Ovary (tissue), 9 donors: ENCODE measurements around the gene NPTN. TPM values are rescaled to one million over a fixed set of nuclear protein-coding genes. Genes with fewer than 3 reads are reported as not detected.
"Not testable (repeated sequence)": the region's sequence is repeated elsewhere in the genome, so short reads cannot be mapped to it uniquely, and the experiment has no call there.

Experiments used
- DNase-seq, 5 donors: peaks; one replicate each; pipeline ENCODE4 v3.0.0-alpha.2; 2019 to 2020
- H3K27ac ChIP-seq, 2 donors: fragments of 200-600 bp; one replicate each; pipeline versions ENCODE4 v1.5.1 to v1.8.0; 2019 to 2022
- H3K27me3 ChIP-seq: fragments of 200-600 bp; one replicate; pipeline ENCODE4 v1.8.0; 2022
- H3K36me3 ChIP-seq: fragments of 200-600 bp; sonication (generic); one replicate; pipeline ENCODE4 v1.5.1; 2019
- H3K4me1 ChIP-seq: one replicate; pipeline ENCODE4 v1.8.1; 2013; ENCODE audit warnings: mild to moderate bottlenecking, moderate library complexity; ENCODE audit not compliant: insufficient read depth
- H3K4me3 ChIP-seq: fragments of 200-600 bp; sonication (generic); one replicate; pipeline ENCODE4 v1.5.1; 2017
- H3K9me3 ChIP-seq, 2 donors: fragments of 200-600 bp in 1 of 2; sonication (generic) in 1 of 2; one replicate each; pipeline versions ENCODE4 v1.5.1 to v1.8.1; 2013 to 2019; ENCODE audit warnings: mild to moderate bottlenecking in 1 of 2, moderate library complexity in 1 of 2
- CTCF ChIP-seq, 3 donors: fragments of 450-650 bp in 2 of 3; fragments of 200-600 bp in 1 of 3; IDR thresholded peaks; one replicate each; pipeline versions ENCODE4 v1.5.1 to v1.8.0; 2016 to 2022; ENCODE audit warnings: antibody characterized with exemption in 3 of 3, mild to moderate bottlenecking in 1 of 3
- EP300 ChIP-seq: sonication (generic); formaldehyde crosslinking; IDR thresholded peaks from one replicate; pipeline ENCODE4 v1.6.1; 2017; ENCODE audit warnings: antibody characterized with exemption
- POLR2A ChIP-seq: fragments of 450-650 bp; IDR thresholded peaks from one replicate; pipeline ENCODE4 v1.6.1; 2017; ENCODE audit warnings: antibody characterized with exemption, mild to moderate bottlenecking, moderate library complexity
- WGBS, 3 donors: extraction: QIAGEN DNeasy Blood & Tissue Kit in 1 of 3; methylation state at CpG; one replicate each; pipeline versions ENCODE4 v1.1.5 to v1.1.7; 2013 to 2017; 5-methylcytosine and 5-hydroxymethylcytosine counted together
- intact Hi-C, 4 donors: fragments of 100-400 bp; cut with DNase I; formaldehyde crosslinking; loops; one replicate each; pipeline versions ENCODE4 v1.11.0 to v1.15.1; 2022 to 2023
- polyA plus RNA-seq, 2 donors: library from polyadenylated mRNA; stranded (reverse); fragments of 200-250 nt in 1 of 2; fragments of 350-450 nt in 1 of 2; fragmentation: Illumina TruSeq in 1 of 2; extraction: RNeasy Lipid Tissue Mini Kit (QIAGEN cat#74804) in 1 of 2; gene quantifications; one replicate each; pipeline ENCODE4 v1.2.3, GENCODE V29; 2013 to 2014
- total RNA-seq, 7 donors: library from RNA; depleted of rRNA in 2 of 7; stranded (reverse); fragments of >200 nt in 2 of 7; fragmentation: NEBNext Ultra II Directional in 3 of 7; extraction: Animal tissue kit (Norgen Biotek cat#: 25700) in 3 of 7; gene quantifications; one replicate each; pipeline versions ENCODE4 v1.1.0 to v1.2.4, GENCODE V29; 2016 to 2023
- donor health status: DM: no; HTN: no; CAD: no; lungs with moderate emphysema.
- donor health status: DM: no; HTN: no; CAD: no.
- donor health status: Bipolar disorder and iron deficiency.
- donor health status: DM: yes; HTN: yes; CAD: no.
- donor health status: DM: no; HTN: no; CAD: no.
- donor health status: DM: yes; HTN: yes; CAD: no.

Gene NPTN
- total and polyA plus RNA-seq, 9 donors: 39.2 to 245 (median 82.0) TPM

GRCh38 chr15:73555080-73555479 is 78.1 kb downstream of the NPTN start:
- Histone ChIP-seq H3K9me3 (no peaks in the 10 kb centered on the region), H3K27me3 (no peaks in the 10 kb centered on the region), H3K4me3 (no peak overlapping the region), H3K4me1 (no peaks in the 10 kb centered on the region), H3K36me3 (no peaks in the 10 kb centered on the region), H3K27ac (no peak overlapping the region)
- no peak for DNase-seq
- TF ChIP-seq POLR2A (no peak), CTCF (IDR thresholded peaks at IDR 0.05) (no peak), EP300 (no peak)
- 85 to 96% (median 91%) methylated on average over 4 of the region's 4 CpGs for WGBS, 3 donors
- intact Hi-C loops: loop anchor here in 2 of 4 donors (5.0 to 10.0 kb wide), 2 partner anchors 80 to 82 kb away; partner anchors contain the start of gene NPTN (in 1 of the 2)

- DNase-seq: no peak
- intact Hi-C loops: loop anchor here in 1 of 4 donors (10.0 kb wide), 1 partner anchor 85 kb away; the partner anchor contains the start of gene NPTN
- H3K4me3 ChIP-seq: no peak overlapping the region
- H3K9me3 ChIP-seq: no peaks in the 10 kb centered on the region
- no peak overlapping the region for H3K27ac ChIP-seq
- H3K4me1 ChIP-seq: no peaks in the 10 kb centered on the region
- H3K27me3 ChIP-seq: no peaks in the 10 kb centered on the region
- no peaks in the 10 kb centered on the region for H3K36me3 ChIP-seq
- TF ChIP-seq CTCF (IDR thresholded peaks at IDR 0.05) (no peak), POLR2A (no peak), EP300 (no peak)
These were observed 83.0 kb downstream of the NPTN start for GRCh38 chr15:73550190-73550589.

DNA sequence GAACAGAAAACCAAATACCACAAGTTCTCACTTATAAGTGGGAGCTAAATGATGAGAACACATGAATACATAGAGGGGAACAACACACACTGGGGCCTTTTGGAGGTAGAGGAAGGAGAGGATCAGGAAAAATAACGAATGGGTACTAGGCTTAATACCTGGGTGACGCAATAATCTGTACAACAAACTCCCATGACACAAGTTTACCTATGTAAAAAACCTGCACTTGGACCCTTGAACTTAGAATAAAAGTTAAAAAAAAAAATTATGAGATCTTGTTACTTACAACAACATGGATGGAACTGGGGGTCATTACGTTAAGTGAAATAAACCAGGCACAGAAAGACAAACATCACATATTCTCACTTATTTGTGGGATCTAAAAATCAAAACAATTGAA is 84.3 kb downstream of the NPTN start:
- 82 to 92% (median 90%) methylated on average over 3 of the region's 3 CpGs for WGBS, 3 donors
- H3K36me3 ChIP-seq, intact Hi-C loops, H3K4me1 ChIP-seq, H3K4me3 ChIP-seq, H3K9me3 ChIP-seq, H3K27me3 ChIP-seq, DNase-seq, H3K27ac ChIP-seq: not testable (repeated sequence)

DNA sequence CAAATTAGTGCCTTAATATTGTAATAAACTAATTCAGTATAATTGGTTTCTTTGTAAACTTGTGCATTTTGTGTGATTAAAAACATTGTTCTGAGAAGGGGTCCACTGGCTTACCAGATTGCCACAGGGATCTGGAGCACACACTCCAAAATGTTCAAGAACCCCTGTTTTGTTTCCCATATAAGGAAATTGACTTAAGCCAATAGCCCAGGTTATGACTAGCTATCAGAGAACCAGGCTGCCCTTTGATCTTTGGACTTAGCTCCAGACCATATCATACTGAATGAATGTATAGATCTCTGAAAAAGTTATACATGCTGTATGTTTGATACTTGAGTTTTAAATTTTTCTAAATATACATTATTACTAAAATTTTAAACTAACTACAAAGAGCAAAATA is 91.7 kb downstream of the NPTN start:
- Histone ChIP-seq H3K4me3 (no peak overlapping the region), H3K27me3 (no peaks in the 10 kb centered on the region), H3K4me1 (no peaks in the 10 kb centered on the region), H3K9me3 (no peaks in the 10 kb centered on the region), H3K27ac (no peak overlapping the region), H3K36me3 (no peaks in the 10 kb centered on the region)
- DNase-seq: no peak
- intact Hi-C loops: no loop called here
- no peak for TF ChIP-seq CTCF (IDR thresholded peaks at IDR 0.05)
- no peak for TF ChIP-seq POLR2A
- TF ChIP-seq EP300: no peak

DNA sequence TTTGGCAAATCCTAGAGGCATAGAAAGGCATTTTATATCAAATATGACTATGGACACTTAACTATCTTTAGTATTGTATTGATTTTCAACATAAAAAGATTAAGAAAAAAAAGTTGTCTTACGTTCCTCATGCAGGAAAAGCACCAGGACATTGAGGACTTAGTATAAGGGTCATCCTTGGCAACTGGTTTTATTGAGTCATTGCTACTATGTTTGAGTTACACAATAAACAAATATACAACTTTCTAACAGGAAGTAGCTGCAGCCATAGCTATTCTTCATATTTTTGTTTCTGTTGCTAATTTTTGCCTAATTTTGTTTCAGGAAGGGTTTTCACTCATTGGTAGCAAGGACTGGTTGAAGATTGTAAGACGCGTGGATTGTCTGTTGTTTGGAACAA is 93.0 kb downstream of the NPTN start:
- TF ChIP-seq POLR2A (no peak), EP300 (no peak), CTCF (IDR thresholded peaks at IDR 0.05) (no peak)
- Histone ChIP-seq H3K4me1 (no peaks in the 10 kb centered on the region), H3K9me3 (no peaks in the 10 kb centered on the region), H3K36me3 (no peaks in the 10 kb centered on the region), H3K4me3 (no peak overlapping the region), H3K27ac (no peak overlapping the region), H3K27me3 (no peaks in the 10 kb centered on the region)
- intact Hi-C loops: no loop called here
- DNase-seq: no peak
- WGBS, 3 donors: 70 to 90% (median 87%) methylated on average over 3 of the region's 3 CpGs
